Gastrocnemius medialis (tissue), 4 donors: ENCODE measurements around the gene GPR137. TPM values are rescaled to one million over a fixed set of nuclear protein-coding genes. Genes with fewer than 3 reads are reported as not detected.

ENCODE experiments used
- ATAC-seq, 2 donors: fragments of 150-250 bp; one replicate each; pipeline ENCODE4 v1.9.1; 2016
- DNase-seq, 2 donors: peaks; one replicate each; pipeline ENCODE4 v3.0.0-alpha.2; 2019
- H3K27ac ChIP-seq, 4 donors: fragments of 200-600 bp; sonication (generic); 1 replicate in 1 of 4; 2 replicates in 3 of 4; pipeline ENCODE4 v1.5.1; 2016 to 2018; ENCODE audit warnings: mild to moderate bottlenecking in 2 of 4, moderate library complexity in 1 of 4
- H3K27me3 ChIP-seq, 3 donors: fragments of 200-600 bp; sonication (generic) in 2 of 3; 1 replicate in 1 of 3; 2 replicates in 2 of 3; pipeline versions ENCODE4 v1.5.1 to v1.6.0; 2016 to 2019; ENCODE audit warnings: mild to moderate bottlenecking in 1 of 3, moderate library complexity in 1 of 3
- H3K36me3 ChIP-seq, 2 donors: fragments of 200-600 bp; sonication (generic) in 1 of 2; one replicate each; pipeline ENCODE4 v1.5.1; 2017 to 2018
- H3K4me1 ChIP-seq, 2 donors: fragments of 200-600 bp; sonication (generic) in 1 of 2; one replicate each; pipeline ENCODE4 v1.5.1; 2016 to 2017; ENCODE audit warnings: mild to moderate bottlenecking in 2 of 2
- H3K4me3 ChIP-seq, 4 donors: fragments of 200-600 bp; sonication (generic) in 3 of 4; 1 replicate in 1 of 4; 2 replicates in 3 of 4; pipeline ENCODE4 v1.5.1; 2016 to 2019; ENCODE audit warnings: mild to moderate bottlenecking in 2 of 4
- H3K9me3 ChIP-seq, 3 donors: fragments of 200-600 bp; sonication (generic) in 2 of 3; 1 replicate in 1 of 3; 2 replicates in 2 of 3; pipeline ENCODE4 v1.5.1; 2016 to 2019
- POLR2A ChIP-seq, 2 donors: fragments of 450-650 bp; IDR thresholded peaks; one replicate each; pipeline ENCODE4 v1.6.1; 2017; ENCODE audit warnings: antibody characterized with exemption in 2 of 2, mild to moderate bottlenecking in 2 of 2, moderate library complexity in 2 of 2
- in situ Hi-C, 4 donors: fragments of 200-750 bp; cut with MboI; loops; one replicate each; pipeline versions ENCODE4 v1.15.0 to v1.8.0; 2017; ENCODE audit warnings: low sequenced_read_pairs in 4 of 4
- intact Hi-C: fragments of 100-400 bp; cut with DNase I; formaldehyde crosslinking; loops from one replicate; pipeline ENCODE4 v1.15.1; 2023; ENCODE audit warnings: low total_unique reads
- total RNA-seq, 4 donors: library from RNA; depleted of rRNA; stranded (reverse); fragments of >200 nt; gene quantifications; one replicate each; pipeline versions ENCODE4 v1.1.0 to v1.2.3, GENCODE V29; 2016
- TF ChIP-seq, protein P1 (sequence below), 5 experiments: fragments of 450-650 bp in 3 of 5; fragments of 200-600 bp in 2 of 5; sonication (generic) in 2 of 5; IDR thresholded peaks in 4 of 5; conservative IDR thresholded peaks in 1 of 5; 1 replicate in 4 of 5; 2 replicates in 1 of 5; pipeline ENCODE4 v1.5.1; 2016 to 2019; ENCODE audit warnings: antibody characterized with exemption in 5 of 5, mild to moderate bottlenecking in 3 of 5, moderate library complexity in 3 of 5

The GPR137 gene
- total RNA-seq, 4 donors from 2014 or later, result 13.8 to 28.9 (median 20.4) TPM

DNA sequence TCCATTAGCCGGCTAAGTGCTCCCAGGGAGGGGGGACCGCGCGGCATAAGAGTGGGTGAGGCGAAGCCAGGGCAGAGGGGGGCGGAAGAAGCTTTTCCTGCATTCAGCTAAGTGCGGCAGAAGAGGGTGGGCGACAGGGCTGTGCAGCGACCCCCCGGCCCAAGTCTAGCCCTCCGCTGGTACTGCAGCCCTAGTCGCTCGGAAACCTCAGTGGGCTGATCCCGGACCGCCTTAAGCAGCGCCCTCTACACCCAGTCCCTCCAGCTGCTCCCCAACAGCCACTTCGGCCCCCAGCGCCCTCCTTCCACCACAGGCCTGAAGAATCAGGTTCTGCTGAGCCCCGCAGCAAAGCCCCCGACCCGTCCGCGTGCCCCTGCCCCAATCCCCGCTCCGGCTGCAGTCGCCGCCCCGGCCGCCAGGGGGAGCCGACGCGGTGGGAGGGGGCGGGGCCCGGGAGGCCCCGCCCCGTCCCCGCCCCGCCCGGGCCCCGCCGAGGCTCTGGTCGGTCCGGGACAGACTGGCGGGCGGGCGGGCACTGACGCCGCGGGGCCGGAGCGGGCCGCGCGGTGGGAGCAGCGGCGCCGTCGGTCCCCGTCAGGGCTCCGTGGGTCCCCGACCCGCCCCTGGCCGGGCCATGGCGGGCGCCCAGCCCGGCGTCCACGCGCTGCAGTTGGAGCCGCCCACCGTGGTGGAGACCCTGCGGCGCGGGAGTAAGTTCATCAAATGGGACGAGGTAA, 34.5 kb upstream of the GPR137 start, which contains the start of gene PLCB3:
Gene PLCB3 (plus strand): TSS at position 515 of the 737 bp plus-strand sequence. CDS start 120 bp downstream, at position 635.
- H3K27ac ChIP-seq, result peak within 1 kb of the TSS; percentile 67 to 82 (median 76)
- in situ Hi-C loops, result no loop called here
- peaks cover 0 to 10% of the 10 kb centered on the region in 2 donors for H3K36me3 ChIP-seq
- DNase-seq, result no peak
- peaks cover 36 to 37% of the 10 kb centered on the region in 2 donors for H3K4me1 ChIP-seq
- intact Hi-C loops, result loop anchor here (1.0 kb wide), 4 partner anchors 18 to 54 kb away; partner anchors contain the start of gene ESRRA
- peak; percentile 40 to 50 for ATAC-seq
- TF ChIP-seq, protein P1, sequence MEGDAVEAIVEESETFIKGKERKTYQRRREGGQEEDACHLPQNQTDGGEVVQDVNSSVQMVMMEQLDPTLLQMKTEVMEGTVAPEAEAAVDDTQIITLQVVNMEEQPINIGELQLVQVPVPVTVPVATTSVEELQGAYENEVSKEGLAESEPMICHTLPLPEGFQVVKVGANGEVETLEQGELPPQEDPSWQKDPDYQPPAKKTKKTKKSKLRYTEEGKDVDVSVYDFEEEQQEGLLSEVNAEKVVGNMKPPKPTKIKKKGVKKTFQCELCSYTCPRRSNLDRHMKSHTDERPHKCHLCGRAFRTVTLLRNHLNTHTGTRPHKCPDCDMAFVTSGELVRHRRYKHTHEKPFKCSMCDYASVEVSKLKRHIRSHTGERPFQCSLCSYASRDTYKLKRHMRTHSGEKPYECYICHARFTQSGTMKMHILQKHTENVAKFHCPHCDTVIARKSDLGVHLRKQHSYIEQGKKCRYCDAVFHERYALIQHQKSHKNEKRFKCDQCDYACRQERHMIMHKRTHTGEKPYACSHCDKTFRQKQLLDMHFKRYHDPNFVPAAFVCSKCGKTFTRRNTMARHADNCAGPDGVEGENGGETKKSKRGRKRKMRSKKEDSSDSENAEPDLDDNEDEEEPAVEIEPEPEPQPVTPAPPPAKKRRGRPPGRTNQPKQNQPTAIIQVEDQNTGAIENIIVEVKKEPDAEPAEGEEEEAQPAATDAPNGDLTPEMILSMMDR (IDR thresholded peaks at IDR 0.05 in 4 of 5, conservative IDR thresholded peaks at IDR 0.05 in 1 of 5), result peak; percentile 79 to 98 (median 94)
- TF ChIP-seq POLR2A (IDR thresholded peaks at IDR 0.05), result peak; percentile 82 to 86
- no peaks in the 10 kb centered on the region for H3K9me3 ChIP-seq
- no peaks in the 10 kb centered on the region for H3K27me3 ChIP-seq
- H3K4me3 ChIP-seq, result peak within 1 kb of the TSS; percentile 65 to 92 (median 78)

DNA sequence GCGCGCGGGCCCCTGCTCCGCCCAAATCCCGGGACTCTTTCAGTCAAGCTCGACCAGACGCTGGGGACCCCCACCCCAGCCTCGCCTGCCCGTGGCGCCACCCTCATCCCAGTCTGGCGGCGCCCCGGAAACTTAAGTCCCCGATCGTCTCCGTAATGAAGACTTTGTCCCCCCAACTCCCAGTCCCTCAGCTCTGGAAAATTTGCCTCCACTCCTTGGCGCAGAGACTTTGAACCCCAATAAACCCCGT, 34.0 kb upstream of the GPR137 start:
- Histone ChIP-seq H3K4me1 (peaks cover 36 to 37% of the 10 kb centered on the region in 2 donors), H3K27ac (peak overlapping the region; percentile 67 to 82 (median 76)), H3K4me3 (peak overlapping the region; percentile 65 to 92 (median 78)), H3K9me3 (no peaks in the 10 kb centered on the region), H3K36me3 (peaks cover 0 to 15% of the 10 kb centered on the region in 2 donors), H3K27me3 (no peaks in the 10 kb centered on the region)
- ATAC-seq (no peak), DNase-seq (no peak)
- TF ChIP-seq POLR2A (IDR thresholded peaks at IDR 0.05), result peak in 1 of 2 donors; percentile 39
- TF ChIP-seq, protein P1 (IDR thresholded peaks at IDR 0.05 in 4 of 5, conservative IDR thresholded peaks at IDR 0.05 in 1 of 5), result no peak
- in situ Hi-C loops, result no loop called here
- intact Hi-C loops, result loop anchor here (1.0 kb wide), 4 partner anchors 18 to 54 kb away; partner anchors contain the start of gene ESRRA

DNA sequence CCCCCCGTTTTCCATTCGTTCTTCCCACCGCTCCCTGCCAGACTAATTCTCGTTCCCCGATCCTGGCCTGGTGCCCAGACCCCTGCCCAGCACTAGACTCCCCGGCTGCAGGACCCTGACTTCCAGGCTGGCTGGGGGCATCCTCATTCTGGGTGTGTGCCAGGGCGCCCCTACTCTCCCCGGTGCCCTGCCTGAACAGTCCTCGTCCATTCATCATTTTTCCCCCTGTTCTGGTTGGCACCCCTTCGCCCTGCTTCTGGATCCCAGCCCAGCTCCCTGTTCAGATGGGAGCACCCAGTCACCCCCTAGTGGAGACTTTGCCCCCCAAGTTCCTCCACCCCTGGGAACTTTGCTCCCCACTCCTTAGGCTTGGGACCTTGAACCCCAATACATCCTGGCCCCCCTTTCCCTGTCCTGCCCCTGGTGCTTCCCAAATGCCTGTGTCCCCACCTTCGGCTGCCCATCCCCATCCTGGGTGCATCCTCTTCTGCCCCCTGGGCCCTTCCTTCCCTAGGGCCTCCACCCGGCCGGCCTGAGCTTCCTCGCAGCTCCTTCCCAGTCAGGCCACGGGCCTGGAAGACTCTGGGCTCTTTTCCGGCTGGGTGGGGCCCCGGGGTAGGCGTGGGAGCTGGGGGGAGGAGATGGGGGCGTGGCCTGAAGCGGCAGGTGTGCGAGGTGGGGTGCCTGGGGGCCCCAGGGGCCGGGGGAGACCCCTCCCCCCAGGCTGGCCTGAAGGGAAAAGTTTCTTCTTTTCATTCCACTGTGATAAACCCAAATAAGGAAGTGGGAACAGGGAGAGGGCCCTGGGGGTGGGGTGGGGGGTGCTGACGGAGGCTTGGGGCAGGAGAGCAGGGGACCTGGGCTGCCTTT, 33.4 kb upstream of the GPR137 start:
- Histone ChIP-seq H3K4me1 (peaks cover 36 to 37% of the 10 kb centered on the region in 2 donors), H3K9me3 (no peaks in the 10 kb centered on the region), H3K4me3 (peak overlapping the region; percentile 65 to 92 (median 78)), H3K27ac (peak overlapping the region; percentile 67 to 82 (median 76)), H3K27me3 (no peaks in the 10 kb centered on the region), H3K36me3 (peaks cover 0 to 15% of the 10 kb centered on the region in 2 donors)
- no peak for DNase-seq
- no peak for ATAC-seq
- TF ChIP-seq POLR2A (IDR thresholded peaks at IDR 0.05), result no peak
- TF ChIP-seq, protein P1 (IDR thresholded peaks at IDR 0.05 in 4 of 5, conservative IDR thresholded peaks at IDR 0.05 in 1 of 5), result peak in 1 of 5 experiments; percentile 33
- intact Hi-C loops, result no loop called here
- in situ Hi-C loops, result no loop called here

DNA sequence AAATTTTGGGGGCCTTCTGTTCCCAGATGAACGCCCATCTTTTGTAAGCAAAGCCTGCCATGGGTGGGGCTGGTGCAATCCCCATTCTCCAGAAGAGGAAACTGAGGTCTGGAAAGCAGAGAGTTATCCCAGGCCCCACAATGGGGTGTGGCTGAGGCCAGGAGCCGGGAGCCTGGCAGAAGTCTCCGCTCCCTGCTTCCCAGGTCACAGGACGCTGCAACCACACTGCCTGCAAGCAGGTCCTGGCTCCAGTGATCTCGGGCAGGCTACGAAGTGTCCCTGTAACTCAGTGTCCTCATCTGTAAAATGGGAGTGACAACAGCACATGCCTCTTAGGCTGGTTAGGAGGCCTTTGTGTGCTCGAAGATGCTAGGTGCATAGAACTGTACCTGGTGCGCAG, 32.6 kb upstream of the GPR137 start:
- no peak for DNase-seq
- intact Hi-C loops, result no loop called here
- Histone ChIP-seq H3K9me3 (no peaks in the 10 kb centered on the region), H3K4me1 (peaks cover 31% of the 10 kb centered on the region in 2 donors), H3K27me3 (no peaks in the 10 kb centered on the region), H3K36me3 (peaks cover 0 to 17% of the 10 kb centered on the region in 2 donors), H3K4me3 (no peak overlapping the region), H3K27ac (peak overlapping the region in 3 of 4 donors; percentile 6 to 77 (median 34))
- TF ChIP-seq POLR2A (IDR thresholded peaks at IDR 0.05), result no peak
- TF ChIP-seq, protein P1 (IDR thresholded peaks at IDR 0.05 in 4 of 5, conservative IDR thresholded peaks at IDR 0.05 in 1 of 5), result no peak
- in situ Hi-C loops, result no loop called here
- no peak for ATAC-seq
